Caco-2 (cell line): Measurements from ENCODE around the gene COA6. TPM values are rescaled to one million over a fixed set of nuclear protein-coding genes. Genes with fewer than 3 reads are reported as not detected.
"Not testable (repeated sequence)": the region's sequence is repeated elsewhere in the genome, so short reads cannot be mapped to it uniquely, and the experiment has no call there.

Source experiments
- BruUV-seq: library from RNA; stranded (reverse); fragments of 400-500 nt; replicated peaks from 2 replicates; lab custom pipeline; 2021; lab: Mats Ljungman, UMichigan
- CTCF ChIA-PET: fragments of 300-600 bp; sonication (Branson Sonifier 250); formaldehyde crosslinking; loops from one replicate; lab custom pipeline; 2022; ENCODE audit warnings: antibody characterized with exemption; lab: Charles Lee
- POLR2A ChIA-PET: fragments of 300-600 bp; sonication (Branson Sonifier 250); formaldehyde crosslinking; loops from one replicate; lab custom pipeline; 2022; ENCODE audit warnings: antibody characterized with exemption; lab: Charles Lee
- DNase-seq, 2 experiments: peaks; one replicate each; pipeline versions ENCODE4 v3.0.0 to v3.0.0-alpha.2; 2020 to 2022
- H3K27me3 ChIP-seq: replicated peaks from 2 replicates; pipeline ENCODE4 v1.6.0; 2011; ENCODE audit warnings: low read length; ENCODE audit not compliant: control insufficient read depth, insufficient read depth
- H3K36me3 ChIP-seq: 2 replicates; pipeline ENCODE4 v1.5.1; 2011; ENCODE audit warnings: low read length; ENCODE audit not compliant: control insufficient read depth, insufficient read depth
- H3K4me1 ChIP-seq: fragments of 250-450 bp; sonication (Bioruptor Pico); 2 replicates; pipeline ENCODE4 v1.5.1; 2020; ENCODE audit warnings: mild to moderate bottlenecking
- H3K4me3 ChIP-seq: 2 replicates; pipeline ENCODE4 v1.5.1; 2011; ENCODE audit warnings: low read depth, mild to moderate bottlenecking, control low read depth, low read length
- H3K9me3 ChIP-seq: fragments of 250-450 bp; sonication (Bioruptor Pico); 2 replicates; pipeline ENCODE4 v1.5.1; 2020; ENCODE audit warnings: mild to moderate bottlenecking, moderate library complexity
- H3K27ac Mint-ChIP-seq: one replicate; pipeline ENCODE4 v1.8.0; 2022; ENCODE audit warnings: mixed read lengths; ENCODE audit not compliant: unreplicated experiment
- H3K27me3 Mint-ChIP-seq: one replicate; pipeline ENCODE4 v1.8.0; 2022; ENCODE audit warnings: mixed read lengths; ENCODE audit not compliant: insufficient read depth, unreplicated experiment
- H3K36me3 Mint-ChIP-seq: one replicate; pipeline ENCODE4 v1.8.0; 2022; ENCODE audit warnings: mild to moderate bottlenecking, mixed read lengths; ENCODE audit not compliant: insufficient read depth, unreplicated experiment
- H3K4me1 Mint-ChIP-seq: one replicate; pipeline ENCODE4 v1.8.0; 2022; ENCODE audit warnings: low read depth, mixed read lengths; ENCODE audit not compliant: unreplicated experiment
- H3K4me3 Mint-ChIP-seq: one replicate; pipeline ENCODE4 v1.8.0; 2022; ENCODE audit warnings: mild to moderate bottlenecking, moderate library complexity, mixed read lengths; ENCODE audit not compliant: unreplicated experiment
- H3K9me3 Mint-ChIP-seq: one replicate; pipeline ENCODE4 v1.8.0; 2022; ENCODE audit warnings: mixed read lengths; ENCODE audit not compliant: unreplicated experiment
- intact Hi-C: fragments of 100-400 bp; cut with micrococcal nuclease; formaldehyde crosslinking; loops from one replicate; pipeline ENCODE4 v1.10.0; 2022; ENCODE audit not compliant: unreplicated experiment
- total RNA-seq: library from RNA; stranded (reverse); gene quantifications from 2 replicates; pipeline ENCODE4 v1.2.3, GENCODE V29; 2022
- TF ChIP-seq, protein P1 (sequence below), 2 experiments: fragments of 200-600 bp in 1 of 2; IDR thresholded peaks; 1 replicate in 1 of 2; 2 replicates in 1 of 2; pipeline versions ENCODE4 v1.5.1 to v1.8.0; 2011 to 2022; ENCODE audit warnings: antibody characterized with exemption in 1 of 2, control low read depth in 1 of 2, inconsistent platforms in 1 of 2, low read depth in 1 of 2, low read length in 1 of 2, mild to moderate bottlenecking in 1 of 2, moderate library complexity in 1 of 2; ENCODE audit not compliant: insufficient read depth in 1 of 2, severe bottlenecking in 1 of 2, unreplicated experiment in 1 of 2

Gene COA6
- total RNA-seq, 1 experiment from 2014 or later = 41.0 TPM

DNA sequence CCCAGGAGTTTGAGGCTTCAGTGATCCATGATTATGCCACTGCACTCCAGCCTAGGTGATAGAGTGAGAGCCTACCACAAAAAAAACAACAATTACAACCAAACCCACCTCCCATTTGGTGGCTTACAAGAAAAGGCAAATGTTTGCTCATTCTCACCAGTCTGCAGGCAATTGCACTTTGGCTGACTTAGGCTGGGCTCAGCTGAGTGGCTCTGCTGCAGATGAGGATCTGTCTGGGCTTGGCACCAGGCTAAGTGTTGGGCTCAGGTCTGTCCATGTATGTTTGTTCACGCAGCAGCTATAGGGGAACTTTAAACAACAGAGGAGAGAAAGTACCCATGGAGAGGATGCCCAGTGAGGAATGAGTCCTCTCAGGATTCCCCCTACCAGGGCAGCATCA, 28.0 kb upstream of the COA6 start:
- intact Hi-C loops = no loop called here
- no peaks in the 10 kb centered on the region for H3K36me3 Mint-ChIP-seq
- POLR2A ChIA-PET = no interaction called here

DNA sequence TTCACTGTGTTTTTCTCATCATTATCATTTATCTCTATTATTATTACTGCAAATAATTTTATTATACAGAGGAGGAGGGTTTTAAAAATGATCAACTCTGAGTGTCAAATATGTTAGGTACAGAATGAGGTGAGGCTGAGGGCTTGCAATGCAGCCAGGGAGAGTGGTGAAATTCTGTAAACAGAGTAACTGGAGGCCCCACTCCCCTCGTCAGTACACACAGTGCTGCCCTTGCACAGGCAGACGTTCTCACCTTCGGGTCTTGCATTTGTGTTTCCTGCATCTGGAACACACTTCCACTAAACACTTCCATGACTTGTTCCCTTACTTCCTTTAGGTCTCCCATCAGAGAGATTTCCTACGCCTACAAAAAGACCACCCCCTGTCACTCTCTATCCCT, 24.3 kb upstream of the COA6 start:
- Mint-ChIP-seq H3K27ac (no peak overlapping the region), H3K4me3 (no peak overlapping the region), H3K4me1 (no peaks in the 10 kb centered on the region), H3K9me3 (no peaks in the 10 kb centered on the region), H3K27me3 (peaks cover 19% of the 10 kb centered on the region), H3K36me3 (no peaks in the 10 kb centered on the region)
- Histone ChIP-seq H3K4me1 (no peaks in the 10 kb centered on the region), H3K9me3 (no peaks in the 10 kb centered on the region; the same call in 1 of the 2 replicates), H3K4me3 (no peak overlapping the region), H3K36me3 (no peaks in the 10 kb centered on the region), H3K27me3 (no peaks in the 10 kb centered on the region)
- CTCF ChIA-PET = no interaction called here
- TF ChIP-seq, protein P1, sequence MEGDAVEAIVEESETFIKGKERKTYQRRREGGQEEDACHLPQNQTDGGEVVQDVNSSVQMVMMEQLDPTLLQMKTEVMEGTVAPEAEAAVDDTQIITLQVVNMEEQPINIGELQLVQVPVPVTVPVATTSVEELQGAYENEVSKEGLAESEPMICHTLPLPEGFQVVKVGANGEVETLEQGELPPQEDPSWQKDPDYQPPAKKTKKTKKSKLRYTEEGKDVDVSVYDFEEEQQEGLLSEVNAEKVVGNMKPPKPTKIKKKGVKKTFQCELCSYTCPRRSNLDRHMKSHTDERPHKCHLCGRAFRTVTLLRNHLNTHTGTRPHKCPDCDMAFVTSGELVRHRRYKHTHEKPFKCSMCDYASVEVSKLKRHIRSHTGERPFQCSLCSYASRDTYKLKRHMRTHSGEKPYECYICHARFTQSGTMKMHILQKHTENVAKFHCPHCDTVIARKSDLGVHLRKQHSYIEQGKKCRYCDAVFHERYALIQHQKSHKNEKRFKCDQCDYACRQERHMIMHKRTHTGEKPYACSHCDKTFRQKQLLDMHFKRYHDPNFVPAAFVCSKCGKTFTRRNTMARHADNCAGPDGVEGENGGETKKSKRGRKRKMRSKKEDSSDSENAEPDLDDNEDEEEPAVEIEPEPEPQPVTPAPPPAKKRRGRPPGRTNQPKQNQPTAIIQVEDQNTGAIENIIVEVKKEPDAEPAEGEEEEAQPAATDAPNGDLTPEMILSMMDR (IDR thresholded peaks at IDR 0.05; ENCODE audit: insufficient read depth in 1 of 2, low read depth in 1 of 2, low read length in 1 of 2, severe bottlenecking in 1 of 2, unreplicated experiment in 1 of 2) = no peak
- POLR2A ChIA-PET = no interaction called here
- intact Hi-C loops = no loop called here
- DNase-seq = no peak
- BruUV-seq = no TSS peak

More for the DNA sequence above, 28.0 kb upstream of the COA6 start:
- H3K27me3 Mint-ChIP-seq = peaks cover 14% of the 10 kb centered on the region
- no peaks in the 10 kb centered on the region for H3K27me3 ChIP-seq
- H3K4me1 Mint-ChIP-seq = no peaks in the 10 kb centered on the region
- H3K4me3 Mint-ChIP-seq = no peak overlapping the region
- no peak overlapping the region for H3K27ac Mint-ChIP-seq
- no peaks in the 10 kb centered on the region for H3K4me1 ChIP-seq
- H3K4me3 ChIP-seq = no peak overlapping the region
- TF ChIP-seq, protein P1 (IDR thresholded peaks at IDR 0.05; ENCODE audit: insufficient read depth in 1 of 2, low read depth in 1 of 2, low read length in 1 of 2, severe bottlenecking in 1 of 2, unreplicated experiment in 1 of 2) = no peak
- BruUV-seq = no TSS peak
- no peak for DNase-seq
- no peaks in the 10 kb centered on the region for H3K36me3 ChIP-seq
- H3K9me3 Mint-ChIP-seq = peaks cover 6% of the 10 kb centered on the region
- H3K9me3 ChIP-seq = no peaks in the 10 kb centered on the region; the same call in 1 of the 2 replicates
- CTCF ChIA-PET = no interaction called here

DNA sequence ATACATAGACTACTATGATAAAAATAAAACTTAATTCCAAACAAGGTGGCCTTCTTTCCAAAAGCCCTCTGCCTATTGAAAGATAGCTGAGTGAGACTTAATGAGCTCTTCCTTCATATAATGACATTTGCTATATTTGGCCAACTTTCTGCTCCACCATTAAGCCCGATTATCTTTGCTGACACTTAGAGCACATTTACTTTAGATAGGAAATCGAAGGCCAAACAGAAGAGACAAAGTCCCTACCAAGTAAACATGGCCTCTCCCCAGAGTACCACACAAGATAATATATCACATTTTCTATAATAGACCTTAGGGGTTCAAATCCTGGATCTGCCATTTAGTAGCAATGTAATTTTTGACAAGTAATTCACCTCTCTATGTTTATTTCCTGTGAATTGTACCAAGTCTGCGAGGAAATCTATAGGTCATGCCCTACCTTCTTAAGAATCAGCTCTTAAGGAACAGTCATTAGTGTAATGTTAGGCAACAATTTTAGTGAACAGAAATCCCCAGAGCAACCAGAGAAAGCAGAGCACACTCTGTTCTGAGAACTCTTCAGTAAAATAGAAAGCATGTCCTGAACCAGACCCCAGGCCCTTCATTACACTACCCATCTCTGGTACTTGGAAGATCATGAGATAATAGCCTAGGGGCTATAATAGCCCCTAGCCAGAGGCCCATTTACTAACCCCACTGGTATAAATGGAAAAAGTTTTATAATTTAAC, 17.3 kb upstream of the COA6 start:
- BruUV-seq = no TSS peak
- H3K4me3 ChIP-seq = peak overlapping the region; percentile 71; the same call in 1 of the 2 replicates
- H3K4me1 ChIP-seq = peaks cover 3% of the 10 kb centered on the region; the same call in 1 of the 2 replicates
- TF ChIP-seq, protein P1 (IDR thresholded peaks at IDR 0.05; ENCODE audit: insufficient read depth in 1 of 2, low read depth in 1 of 2, low read length in 1 of 2, severe bottlenecking in 1 of 2, unreplicated experiment in 1 of 2) = no peak
- Mint-ChIP-seq H3K27me3 (peaks cover 11% of the 10 kb centered on the region), H3K4me1 (no peaks in the 10 kb centered on the region), H3K36me3 (no peaks in the 10 kb centered on the region), H3K9me3 (no peaks in the 10 kb centered on the region), H3K27ac (peak overlapping the region; percentile 50), H3K4me3 (peak overlapping the region; percentile 77)
- intact Hi-C loops = loop anchor here (2.0 kb wide), 1 partner anchor 17 kb away; the partner anchor contains the start of gene COA6
- no peaks in the 10 kb centered on the region for H3K27me3 ChIP-seq
- H3K36me3 ChIP-seq = no peaks in the 10 kb centered on the region
- H3K9me3 ChIP-seq = no peaks in the 10 kb centered on the region
- DNase-seq = no peak
- ChIA-PET POLR2A (interaction anchor here (2.7 kb wide), 1 partner anchor 17 kb away, joined by 15 read pairs; the partner anchor contains the start of gene COA6), CTCF (interaction anchor here (0.9 kb wide), 1 partner anchor 33 kb away, joined by 3 read pairs; no protein-coding TSS in a partner anchor)

DNA sequence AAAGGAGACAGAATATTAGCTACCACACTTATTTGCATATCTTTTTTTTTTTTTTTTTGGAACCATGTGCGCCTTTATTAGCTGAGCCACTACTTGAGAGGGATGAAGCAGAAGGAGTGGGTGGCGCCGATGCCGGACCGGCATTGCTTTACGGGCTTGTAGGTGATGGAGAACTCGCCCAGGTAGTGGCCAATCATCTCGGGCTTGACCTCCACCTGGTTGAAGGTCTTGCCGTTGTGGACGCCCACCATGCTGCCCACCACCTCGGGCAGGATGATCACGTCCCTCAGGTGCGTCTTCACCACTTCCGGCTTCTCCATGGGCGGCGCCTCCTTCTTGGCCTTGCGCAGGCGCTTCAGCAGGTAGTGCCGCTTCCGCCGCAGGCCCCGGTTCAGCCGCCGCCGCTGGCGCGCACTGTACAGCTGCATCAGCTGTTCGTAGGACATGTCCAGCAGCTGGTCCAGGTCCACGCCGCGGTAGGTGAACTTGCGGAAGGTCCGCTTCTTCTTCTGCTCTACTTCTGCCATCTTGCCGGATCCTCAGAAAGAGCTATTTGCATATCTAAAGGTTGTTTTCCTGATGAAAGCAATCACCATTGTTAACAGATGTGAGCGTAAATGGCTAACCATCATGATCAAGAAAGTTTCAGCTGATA, 16.5 kb upstream of the COA6 start:
- H3K36me3 ChIP-seq, H3K27me3 Mint-ChIP-seq, BruUV-seq, H3K36me3 Mint-ChIP-seq, H3K27me3 ChIP-seq, H3K9me3 ChIP-seq, H3K9me3 Mint-ChIP-seq, H3K4me1 ChIP-seq, H3K4me1 Mint-ChIP-seq: not testable (repeated sequence)
- CTCF ChIA-PET = interaction anchor here (0.9 kb wide), 1 partner anchor 34 kb away, joined by 3 read pairs; no protein-coding TSS in a partner anchor
- intact Hi-C loops = loop anchor here (2.0 kb wide), 1 partner anchor 16 kb away; the partner anchor contains the start of gene COA6
- Mint-ChIP-seq H3K4me3 (peak overlapping the region; percentile 77), H3K27ac (peak overlapping the region; percentile 50)
- H3K4me3 ChIP-seq = peak overlapping the region; percentile 71
- POLR2A ChIA-PET = interaction anchor here (2.7 kb wide), 1 partner anchor 17 kb away, joined by 15 read pairs; the partner anchor contains the start of gene COA6
- DNase-seq = peak; percentile 81
